ENCODE data around the gene ELOVL6.
"Not testable (repeated sequence)": the region's sequence is repeated elsewhere in the genome, so short reads cannot be mapped to it uniquely, and the experiment has no call there.

The ELOVL6 gene

DNA sequence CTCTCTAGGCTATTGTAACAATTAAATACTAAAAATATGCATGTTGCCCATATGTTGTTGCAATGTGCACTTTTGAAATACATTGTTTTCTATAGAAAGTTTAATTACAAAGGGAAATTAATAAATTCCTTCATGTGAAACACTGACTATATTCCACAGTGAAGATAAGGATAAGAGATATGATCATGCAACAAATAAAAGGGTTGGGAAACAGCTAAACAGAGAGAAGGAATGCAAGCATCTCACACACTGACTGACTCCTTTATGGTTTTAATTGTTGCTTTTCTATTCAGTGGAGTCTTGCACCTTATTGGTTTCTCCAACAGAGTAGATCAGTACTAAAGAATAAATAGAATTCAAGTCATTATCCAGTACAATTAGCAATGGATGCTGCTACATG is 37.8 kb downstream of the ELOVL6 start:
- DNase-seq (ENCODE audit: low read depth): no peak

DNA sequence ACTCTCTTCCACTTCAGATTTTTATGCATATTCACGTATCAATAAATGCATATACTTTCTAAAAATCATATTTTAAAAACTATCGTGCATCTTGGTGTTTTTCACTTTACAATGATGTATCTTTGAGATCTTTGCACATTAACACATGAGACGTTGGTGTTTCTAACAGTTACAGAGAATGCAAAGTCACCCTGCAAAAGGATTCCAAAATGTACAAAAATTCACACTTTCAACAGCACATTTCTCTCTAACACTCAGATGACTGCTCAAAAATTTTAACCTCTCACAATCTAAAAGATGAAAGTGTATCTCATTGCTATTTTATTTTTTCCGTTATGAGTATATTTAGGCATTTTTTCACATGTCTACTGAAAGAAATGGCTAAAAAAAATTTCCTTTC is 38.9 kb downstream of the ELOVL6 start:
- DNase-seq (ENCODE audit: low read depth): no peak

DNA sequence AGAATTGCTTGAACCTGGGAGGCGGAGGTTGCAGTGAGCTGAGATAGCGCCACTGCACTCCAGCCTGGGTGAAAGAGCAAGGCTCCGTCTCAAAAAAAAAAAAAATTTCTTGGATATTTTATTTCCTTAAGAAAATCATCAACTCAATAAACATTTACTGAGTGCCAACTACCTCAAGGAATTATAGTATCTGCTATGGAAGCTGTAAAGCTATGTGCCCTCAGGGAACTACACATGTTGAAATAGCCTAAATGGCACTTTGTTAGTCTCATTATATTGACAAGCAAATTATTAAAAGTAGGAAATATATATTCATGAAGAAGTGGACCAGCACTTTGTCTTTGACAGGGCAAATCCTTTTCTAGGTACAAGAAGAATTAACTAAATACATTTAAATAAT is 40.8 kb downstream of the ELOVL6 start:
- DNase-seq (ENCODE audit: low read depth): no peak

DNA sequence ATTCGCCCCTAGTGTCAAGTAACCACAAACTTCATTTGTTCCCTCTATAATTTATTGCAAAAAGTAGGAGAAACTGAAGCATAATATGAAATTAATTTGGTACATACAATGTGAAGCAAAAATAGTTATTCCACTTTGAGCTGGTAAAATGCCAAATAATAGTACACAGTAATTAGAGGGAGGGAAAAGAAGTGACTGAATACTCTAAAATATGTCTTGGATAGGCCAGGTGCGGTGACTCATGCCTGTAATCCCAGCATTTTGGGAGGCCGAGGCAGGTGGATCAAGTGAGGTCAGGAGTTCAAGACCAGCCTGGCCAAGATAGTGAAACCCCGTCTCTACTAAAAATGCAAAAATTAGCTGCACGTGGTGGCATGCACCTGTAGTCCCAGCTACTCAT is 41.2 kb downstream of the ELOVL6 start:
- not testable (repeated sequence) for DNase-seq (ENCODE audit: low read depth)

DNA sequence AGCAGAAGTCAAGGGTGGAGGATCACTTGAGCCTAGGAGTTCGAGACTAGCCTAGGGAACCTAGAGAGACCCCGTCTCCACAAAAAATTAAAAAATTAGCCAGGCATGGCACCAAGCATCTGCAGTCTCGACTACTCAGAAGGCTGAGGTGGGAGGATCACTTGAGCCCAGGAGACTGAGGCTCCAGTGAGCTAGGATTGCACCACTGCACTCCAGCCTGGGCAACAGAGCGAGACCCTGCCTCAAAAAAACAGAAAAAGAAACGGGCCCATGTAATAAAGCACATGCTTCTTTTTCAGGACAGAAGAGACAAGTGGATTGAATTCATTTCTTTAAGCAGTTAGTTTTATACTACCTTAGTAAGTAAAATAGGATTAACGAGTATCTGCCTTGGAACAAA is 42.0 kb downstream of the ELOVL6 start:
- DNase-seq (ENCODE audit: low read depth): no peak

DNA sequence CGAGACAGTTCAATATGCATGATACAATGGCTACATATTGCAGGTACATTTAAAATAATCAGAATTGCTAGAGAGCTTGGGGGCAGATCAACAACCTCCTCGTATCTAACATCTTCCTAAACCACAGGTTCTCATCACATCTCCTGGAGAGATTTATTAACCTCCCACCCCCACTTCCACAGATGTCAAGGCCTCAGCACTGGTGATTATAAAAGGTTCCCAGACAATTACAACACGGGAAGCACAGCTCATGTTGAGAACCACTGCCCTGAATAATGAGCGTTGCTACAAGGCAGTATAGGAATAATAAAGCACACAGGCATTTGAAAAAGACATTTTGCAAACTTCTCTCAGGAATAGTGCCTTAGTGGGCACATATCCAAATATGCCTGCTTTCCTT is 42.8 kb downstream of the ELOVL6 start:
- DNase-seq (ENCODE audit: low read depth): no peak

DNA sequence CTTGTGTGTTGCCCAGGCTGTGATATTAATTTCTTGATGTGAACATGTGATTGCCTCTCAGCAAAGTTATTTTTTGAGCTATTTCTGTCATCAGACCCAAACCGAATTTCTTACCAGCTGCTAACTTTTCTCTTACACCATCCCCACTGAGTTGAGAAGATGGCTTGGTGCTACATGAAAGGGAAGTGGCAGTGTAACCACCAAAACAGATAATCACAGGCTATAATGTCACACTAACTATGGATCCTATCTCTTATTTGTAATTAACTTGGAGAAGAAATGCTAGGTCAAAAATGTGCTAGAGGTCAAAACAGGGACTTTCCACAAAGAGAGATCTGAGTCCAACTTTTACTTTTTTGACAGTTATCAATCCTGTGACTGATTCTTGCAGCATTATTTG is 43.8 kb downstream of the ELOVL6 start:
- no peak for DNase-seq (ENCODE audit: low read depth)

DNA sequence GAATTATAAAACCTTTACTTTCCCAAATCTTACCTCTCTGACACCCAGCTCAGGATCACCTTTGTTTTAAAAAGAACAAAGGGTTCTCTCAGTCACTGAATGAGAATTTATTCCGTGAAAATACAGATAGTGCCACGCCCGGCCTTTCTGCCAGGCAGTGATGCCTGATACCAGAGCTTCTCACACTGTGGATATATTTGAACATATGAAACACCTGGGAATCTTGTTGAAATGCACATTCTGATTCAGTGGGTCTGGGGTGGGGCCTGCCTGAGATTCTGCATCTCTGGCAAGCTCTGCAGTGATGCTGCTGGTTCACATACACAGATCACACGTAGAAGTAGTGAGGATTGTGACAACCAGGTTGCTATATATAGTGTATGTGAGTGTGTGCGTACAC is 46.0 kb downstream of the ELOVL6 start:
- DNase-seq (ENCODE audit: low read depth): no peak

DNA sequence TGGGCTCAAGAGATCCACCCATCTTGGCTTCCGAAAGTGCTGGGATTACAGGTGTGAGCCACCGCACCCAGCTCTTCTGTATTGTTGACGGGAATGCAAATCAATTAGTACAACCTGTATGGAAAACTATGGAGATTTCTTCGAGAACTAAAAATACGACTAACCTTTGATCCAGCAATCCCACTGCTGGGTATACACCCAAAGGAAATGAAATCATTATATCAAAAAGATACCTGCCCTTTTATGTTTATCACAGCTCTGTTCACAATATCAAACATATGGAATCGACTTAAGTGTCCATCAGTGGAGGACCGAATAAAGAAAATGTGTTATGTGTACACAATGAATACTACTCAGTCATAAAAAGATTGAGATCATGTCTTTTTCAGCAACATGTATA is 49.3 kb downstream of the ELOVL6 start:
- DNase-seq (ENCODE audit: low read depth): no peak

DNA sequence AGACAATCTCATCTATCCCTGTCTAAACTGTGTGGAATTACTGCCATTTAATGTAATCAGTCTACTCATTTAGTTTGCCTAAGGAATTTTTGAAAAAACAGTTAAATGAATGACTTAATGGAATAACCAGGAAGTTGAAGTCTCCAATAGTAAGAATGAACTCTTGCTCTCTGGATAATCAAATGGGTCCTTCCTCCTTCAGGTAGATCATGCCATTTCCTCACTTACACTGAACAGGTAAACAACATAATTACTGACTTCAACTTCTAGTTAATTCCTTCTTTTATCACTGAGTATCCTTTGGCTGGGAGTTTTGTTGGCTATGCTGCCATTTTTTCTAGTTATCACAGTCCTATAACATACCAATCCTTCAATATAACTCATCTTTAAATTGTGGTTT is 56.0 kb downstream of the ELOVL6 start:
- no peak for DNase-seq (ENCODE audit: low read depth)

DNA sequence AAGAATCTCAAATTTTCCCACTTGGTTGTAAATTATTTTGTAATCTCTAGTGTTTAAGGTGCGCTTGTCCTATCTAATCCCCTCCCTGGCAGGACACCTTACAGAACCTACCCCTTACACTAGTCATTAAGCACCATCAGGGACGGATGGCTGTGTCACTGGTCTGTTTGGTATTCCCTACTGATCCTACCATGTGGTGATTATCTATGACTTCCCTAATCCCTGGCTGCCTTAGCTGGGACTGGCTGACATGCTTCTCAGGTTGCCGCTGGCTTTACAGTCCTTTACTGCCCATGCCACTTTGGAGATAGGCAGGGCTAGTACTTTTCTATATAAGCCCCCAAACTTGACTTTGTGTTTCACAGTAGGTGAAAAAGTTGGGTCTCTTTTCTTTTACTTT is 58.6 kb downstream of the ELOVL6 start:
- DNase-seq (ENCODE audit: low read depth): no peak

DNA sequence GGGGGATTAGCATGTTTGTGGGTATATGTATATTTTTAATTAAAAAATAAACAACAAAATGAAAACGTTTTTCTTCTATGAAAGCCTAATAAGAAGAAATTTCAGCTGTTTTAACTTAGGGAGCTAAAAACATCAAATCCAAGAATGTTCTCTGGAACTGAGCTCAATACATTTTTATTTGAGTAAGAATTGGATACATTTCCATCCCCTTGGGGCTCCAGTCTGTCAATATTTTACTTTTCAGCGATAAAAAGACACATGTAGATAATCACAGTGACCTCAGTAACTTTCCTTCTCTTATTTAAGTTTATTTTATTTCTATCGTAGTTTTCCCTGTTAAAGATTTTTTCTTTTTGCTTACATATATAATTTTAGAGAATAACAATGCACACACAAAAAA is 59.3 kb downstream of the ELOVL6 start:
- no peak for DNase-seq (ENCODE audit: low read depth)

DNA sequence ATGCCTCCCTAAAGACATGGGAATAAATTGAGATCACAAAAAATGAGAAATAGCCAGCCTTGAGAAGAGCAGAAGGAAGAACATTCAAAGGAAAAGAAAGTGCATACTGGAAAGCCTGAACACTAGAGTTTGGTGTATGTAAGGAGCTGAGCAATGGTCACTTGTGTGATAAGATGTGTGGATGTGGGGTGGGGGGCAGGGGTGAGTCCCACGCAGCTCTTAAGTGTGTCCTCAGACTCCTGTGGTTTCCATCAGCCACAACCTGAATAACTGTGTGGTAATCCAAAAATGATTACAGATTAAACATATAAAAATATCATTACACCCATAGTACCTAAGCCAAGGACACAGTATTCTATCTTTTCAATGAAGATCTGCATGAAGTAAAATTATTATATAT is 59.9 kb downstream of the ELOVL6 start:
- no peak for DNase-seq (ENCODE audit: low read depth)

DNA sequence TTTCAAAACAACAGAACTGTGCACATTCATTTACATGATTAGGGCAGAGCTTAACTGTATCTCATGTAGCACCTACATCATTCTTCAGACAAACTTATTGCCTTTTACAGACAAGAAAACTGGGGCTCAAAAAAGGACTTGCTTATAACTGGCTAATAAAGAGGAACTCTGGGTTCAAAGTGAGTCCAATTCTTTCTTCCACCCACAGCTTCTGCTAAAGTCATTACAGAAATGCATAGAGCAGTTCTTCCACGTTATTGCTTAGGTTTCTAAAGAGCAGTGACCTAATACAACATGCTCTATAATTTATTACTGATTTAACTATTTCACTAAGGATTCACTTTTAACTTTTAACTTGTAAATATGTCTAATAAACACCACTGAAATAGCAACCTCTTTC is 60.6 kb downstream of the ELOVL6 start:
- no peak for DNase-seq (ENCODE audit: low read depth)

DNA sequence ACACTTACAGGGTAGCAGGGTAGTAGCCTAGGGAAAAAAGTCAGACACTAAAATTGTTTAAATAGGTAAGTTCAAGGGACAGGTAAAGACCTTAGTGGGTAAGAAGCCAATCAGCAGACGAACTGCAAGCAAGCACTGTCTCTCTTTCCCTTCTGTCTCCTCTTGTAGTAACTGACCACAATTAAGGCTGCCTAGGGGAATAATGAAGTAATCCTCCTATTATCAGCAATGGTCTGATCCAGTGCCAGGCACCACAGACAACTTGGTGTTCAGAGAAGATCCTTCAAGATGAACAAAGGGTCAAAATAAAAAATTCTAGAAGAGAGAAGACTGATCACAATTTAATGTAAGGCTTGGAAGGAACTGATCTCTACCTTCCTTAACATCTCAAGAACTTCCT is 62.9 kb downstream of the ELOVL6 start:
- DNase-seq (ENCODE audit: low read depth): no peak

DNA sequence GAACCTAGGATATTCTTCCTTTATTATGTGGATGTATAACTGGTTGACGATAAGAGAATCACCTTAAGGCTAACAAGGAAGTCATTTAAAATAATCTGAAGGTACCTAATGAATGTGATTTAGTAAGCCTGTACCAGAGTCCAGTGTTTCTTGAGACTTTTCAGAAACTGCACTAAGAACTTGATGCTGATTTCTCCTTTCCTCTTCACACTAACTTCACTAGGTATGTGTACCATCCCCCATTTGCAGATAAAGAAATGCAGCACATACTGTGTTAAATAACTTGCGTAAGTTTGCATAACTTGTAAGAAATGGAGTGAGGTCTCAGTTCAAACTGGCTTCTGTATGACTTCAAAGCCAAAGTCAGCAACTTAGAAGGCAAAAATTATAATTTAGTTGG is 63.3 kb downstream of the ELOVL6 start:
- no peak for DNase-seq (ENCODE audit: low read depth)

DNA sequence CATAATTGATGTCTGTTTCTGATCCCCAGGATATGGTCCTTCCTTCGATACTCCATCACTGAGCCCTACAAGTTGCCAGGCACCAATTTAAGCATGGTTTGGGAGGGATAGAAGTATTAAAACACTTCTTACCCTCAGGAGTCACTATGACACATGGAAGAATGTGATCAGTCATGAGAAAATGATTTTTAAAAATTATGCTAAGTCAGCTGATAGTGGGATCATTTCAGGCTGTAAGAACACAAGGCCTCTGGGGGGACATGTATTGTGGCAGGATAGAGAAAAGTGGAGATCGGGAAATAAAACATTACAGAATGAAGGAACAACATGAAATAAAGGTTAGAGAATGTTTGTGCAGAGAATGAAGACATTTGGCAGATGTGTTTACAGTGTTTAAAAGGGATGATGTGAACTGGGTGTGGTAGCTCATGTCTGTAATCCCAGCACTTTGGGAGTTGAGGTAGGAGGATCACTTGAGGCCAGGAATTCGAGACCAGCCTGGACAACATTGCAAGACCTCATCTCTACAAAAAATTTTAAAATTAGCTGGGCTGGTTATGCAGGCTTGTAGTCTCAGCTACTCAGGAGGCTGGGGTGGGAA is 64.0 kb downstream of the ELOVL6 start:
- DNase-seq (ENCODE audit: low read depth): no peak

DNA sequence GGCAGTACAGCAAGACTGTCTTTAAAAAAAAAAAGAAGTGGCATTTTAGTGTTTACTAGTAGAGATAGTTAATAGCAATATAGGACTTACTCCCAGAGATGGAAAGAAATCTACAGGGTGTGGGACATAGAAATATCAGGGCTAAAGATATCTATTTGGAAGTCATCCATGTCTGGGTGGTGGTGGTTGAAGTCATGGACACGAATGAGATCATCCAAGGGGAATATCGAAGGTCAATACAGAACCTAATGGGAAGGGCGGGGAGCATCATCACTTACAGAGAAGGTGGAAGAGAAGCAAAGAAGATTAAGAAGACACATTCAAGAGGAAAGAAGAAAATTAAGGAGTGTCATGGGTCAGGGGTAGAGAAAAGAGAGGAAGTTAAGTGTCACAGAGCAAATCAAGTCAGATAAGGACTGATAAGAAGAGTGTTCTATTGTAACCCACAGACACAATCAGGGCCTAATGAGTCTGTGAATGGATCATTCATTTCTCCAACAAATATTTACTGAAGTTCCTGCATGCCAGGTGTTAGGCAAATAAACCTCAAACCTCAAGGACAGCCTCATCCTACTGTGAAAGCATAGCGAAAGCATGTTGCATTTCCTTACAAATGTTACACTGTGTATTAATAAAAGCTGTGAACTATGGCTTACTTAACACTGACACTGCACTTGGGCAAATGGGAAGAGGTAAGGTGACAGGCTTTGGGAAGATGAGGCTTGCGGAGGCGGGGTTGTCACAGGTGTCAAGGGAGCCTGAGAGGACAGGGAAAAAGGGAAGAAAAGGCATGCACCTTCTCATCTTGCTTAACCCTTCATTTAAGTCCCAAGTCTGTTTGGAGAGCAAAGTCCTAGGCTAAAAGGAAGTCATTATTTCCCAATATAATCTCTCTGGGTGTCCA is 65.3 kb downstream of the ELOVL6 start:
- DNase-seq (ENCODE audit: low read depth): no peak

DNA sequence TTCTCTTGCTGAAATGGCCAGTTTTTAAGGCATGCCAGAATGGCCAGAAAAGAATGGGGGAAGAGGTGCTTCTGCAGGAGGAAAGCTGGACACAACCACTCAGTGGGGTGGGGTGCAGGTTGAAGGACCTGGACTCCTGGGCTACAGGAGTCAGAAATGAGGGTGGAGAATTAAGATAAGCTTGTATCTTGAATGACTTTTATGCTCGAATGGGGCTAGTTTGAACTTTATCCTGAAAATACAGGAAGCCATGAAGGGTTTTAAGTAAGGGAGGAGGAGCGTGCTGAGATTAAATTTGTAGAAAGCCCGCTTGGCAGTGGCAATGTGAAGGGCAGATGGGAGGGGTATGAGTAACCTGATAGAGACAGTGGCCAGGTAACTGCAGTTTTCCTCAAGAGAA is 66.5 kb downstream of the ELOVL6 start:
- DNase-seq (ENCODE audit: low read depth): no peak

DNA sequence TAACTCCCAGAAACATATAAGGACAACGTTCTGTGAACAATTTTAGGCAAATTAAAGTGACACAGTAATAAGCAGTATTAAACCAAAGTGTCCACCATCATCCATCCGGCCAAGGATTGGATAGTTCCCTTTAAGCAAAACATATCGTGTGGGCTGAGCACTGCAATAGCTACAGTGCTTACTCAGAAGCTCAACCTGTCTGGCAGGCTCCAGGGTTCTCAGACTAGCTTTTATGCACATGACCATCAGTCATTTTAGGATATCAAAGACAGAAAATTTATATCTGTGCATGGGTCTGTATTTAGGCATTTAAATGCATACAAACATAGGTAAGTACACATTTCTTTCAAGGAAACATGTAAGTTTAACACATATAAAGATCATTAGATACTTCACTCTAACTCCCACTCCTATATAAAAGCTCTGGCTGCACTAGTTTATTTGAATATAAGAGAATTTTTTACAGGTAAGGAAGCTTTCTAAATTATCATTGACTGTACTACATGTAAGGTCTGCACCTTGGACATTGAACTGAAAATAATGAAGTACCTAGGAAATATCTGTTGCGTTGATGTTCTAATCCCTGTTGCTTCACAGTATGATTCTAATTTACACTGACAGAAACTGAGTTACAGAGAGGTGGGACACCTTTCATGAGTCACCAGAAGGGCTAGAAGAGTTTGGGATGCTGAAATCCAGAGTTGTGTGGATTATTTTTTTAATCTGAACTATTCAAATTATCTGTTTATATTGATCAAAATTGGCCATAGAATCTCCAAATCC is 67.6 kb downstream of the ELOVL6 start:
- DNase-seq (ENCODE audit: low read depth): no peak

DNA sequence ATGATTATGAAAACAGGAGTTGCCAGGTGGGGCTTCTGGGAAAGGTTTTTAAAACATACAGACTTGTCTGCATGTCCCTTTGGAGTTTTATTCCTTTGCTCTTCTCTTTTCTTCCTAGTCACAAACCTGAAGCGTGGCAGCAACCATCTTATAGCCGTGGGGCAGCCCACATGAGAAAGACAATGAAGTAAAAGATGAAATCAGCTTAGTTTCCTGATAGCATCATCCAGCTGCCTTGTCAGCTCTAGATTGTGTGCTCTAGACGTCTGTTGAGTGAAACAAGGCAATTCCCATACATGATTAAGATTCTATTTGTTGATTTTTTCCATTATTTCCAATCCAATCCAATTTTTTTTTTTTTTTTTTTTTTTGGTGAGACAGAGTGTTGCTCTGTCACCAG is 68.9 kb downstream of the ELOVL6 start:
- DNase-seq (ENCODE audit: low read depth): no peak

DNA sequence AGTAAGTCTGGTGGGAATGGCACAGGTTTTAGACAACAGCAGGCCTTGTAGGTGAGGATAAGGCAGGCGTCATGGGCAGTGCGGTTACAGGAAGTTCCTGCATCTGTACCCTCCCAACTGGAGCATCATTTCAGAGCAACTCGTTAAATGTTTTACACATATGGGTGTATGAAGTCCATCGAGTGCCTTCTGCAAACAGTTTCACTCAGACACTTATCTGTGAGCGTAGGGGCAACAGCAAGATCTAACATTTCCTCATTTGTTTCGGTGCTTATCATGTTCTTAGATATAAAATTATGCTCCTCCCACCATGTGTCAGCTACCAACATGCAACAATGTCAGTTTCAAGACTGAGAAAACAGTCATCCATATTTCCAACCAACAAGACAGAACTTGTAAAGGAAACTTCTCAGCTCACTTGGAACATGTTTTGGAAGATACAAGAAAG is 69.9 kb downstream of the ELOVL6 start:
- no peak for DNase-seq (ENCODE audit: low read depth)

DNA sequence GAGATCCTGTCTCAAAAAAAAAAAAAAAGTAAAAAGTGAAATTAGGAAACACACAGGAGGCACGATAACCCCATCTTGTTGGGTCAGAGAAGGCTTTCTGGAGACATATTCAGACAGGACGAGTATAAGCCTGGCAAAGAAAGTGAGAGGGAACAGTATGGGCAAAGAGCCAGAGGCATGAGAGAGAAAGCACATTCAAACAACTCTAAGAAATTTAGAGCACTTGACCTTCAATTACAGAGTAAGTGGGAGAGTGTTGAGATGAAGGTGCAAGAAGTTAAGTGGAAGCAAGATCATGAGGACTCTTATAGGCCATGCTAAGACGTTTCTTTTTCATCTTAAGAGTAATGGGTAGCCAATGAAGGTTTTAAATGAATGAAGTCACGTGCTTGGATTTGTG is 70.4 kb downstream of the ELOVL6 start:
- no peak for DNase-seq (ENCODE audit: low read depth)

Data from stimulated activated CD8-positive, alpha-beta memory T cell treated with anti-CD3 and anti-CD28 coated beads, Interleukin-7, amount 100 ng/mL, for 24 hours (primary cell).